HG03064 (cell line): Measurements from ENCODE around the gene CRYBG1.
"Not testable (repeated sequence)": the region's sequence is repeated elsewhere in the genome, so short reads cannot be mapped to it uniquely, and the experiment has no call there.

Experiments
- ATAC-seq: cut with Tn5 transposase; IDR thresholded peaks from one replicate; pipeline ENCODE4 v1.9.1; 2021; ENCODE audit warnings: low read depth; ENCODE audit not compliant: unreplicated experiment

CRYBG1 gene

DNA sequence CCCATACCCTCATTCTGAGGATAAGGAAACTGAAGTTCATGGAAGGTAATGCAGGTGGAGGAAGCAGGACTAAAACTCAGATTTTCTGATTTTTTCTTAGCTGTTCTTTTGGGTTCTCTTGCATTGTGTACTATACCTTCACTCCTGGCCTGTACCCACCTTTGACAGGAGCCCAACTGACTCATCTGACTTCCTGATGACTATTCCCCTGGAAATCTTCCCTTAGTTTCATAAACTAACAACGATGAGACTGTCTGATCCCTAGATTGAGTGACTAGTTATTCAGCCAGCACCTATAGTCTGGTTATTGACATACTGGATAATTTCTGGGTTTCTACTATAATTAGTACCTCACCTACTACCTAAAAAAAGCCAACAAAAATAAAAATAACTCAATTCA lies 10.1 kb downstream of the CRYBG1 start:
- no peak for ATAC-seq

DNA sequence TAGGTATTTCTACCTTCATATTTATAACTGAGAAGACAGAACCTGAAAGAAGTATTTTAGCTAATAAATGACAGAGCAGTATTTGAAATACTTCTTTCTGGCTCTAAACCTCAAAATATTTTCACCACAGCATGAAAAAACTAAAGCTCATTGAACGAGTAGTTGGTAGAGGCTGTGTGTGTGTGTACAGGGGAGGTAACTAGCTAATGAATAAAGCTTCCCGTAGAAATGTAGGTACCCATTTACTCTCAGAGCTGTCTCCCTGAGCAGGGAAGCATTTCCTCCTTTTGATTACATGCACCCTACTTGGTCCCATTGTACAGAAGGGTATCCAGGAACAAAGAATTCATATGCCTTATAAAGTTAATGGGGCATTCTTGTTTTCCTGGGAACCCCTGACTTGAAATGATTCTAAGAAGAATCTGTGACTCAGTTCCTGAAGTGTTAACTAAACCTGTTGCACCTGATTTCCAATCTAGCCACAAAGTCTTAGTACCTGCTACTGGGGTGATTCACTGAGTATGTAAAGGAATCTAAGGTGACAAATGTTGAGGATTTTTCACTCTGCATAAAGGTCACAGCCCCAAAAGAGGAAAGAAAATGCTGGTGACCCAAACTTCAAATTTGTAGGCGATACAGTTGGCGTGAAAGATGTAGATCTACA lies 12.5 kb downstream of the CRYBG1 start:
- no peak for ATAC-seq

DNA sequence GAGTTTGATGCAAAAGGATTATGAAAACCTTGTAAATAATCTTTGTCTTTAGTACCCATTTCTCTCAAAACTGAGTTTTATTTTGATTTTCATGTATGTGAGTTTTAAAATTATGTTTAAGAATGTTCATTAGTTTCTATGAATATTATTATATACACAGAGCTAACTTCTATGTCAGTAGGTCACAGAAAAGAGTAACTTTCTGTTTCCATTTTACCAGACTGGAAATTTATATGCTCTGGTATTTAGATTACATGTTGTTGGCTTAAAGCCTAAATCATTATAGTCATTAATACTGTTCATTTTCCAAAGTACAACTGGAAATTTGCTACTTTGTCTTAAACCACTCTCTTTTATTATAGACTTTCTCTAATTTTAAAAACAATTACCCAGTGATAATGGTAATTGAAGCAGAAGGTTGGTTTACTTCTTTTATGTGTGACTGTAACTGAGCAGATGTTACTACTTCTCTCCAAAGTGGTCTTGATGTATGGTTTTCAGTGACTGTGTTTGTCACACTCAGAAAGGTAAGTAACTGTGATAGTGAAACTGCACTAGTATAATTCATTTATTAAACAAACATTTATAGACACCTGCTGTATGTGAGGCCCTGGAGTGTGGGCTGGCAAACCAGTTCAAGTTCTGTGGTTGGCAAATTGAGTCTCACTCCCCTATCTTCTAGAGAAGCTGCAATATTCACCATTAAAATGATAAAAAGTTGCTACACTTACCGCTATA lies 13.2 kb downstream of the CRYBG1 start:
- no peak for ATAC-seq

DNA sequence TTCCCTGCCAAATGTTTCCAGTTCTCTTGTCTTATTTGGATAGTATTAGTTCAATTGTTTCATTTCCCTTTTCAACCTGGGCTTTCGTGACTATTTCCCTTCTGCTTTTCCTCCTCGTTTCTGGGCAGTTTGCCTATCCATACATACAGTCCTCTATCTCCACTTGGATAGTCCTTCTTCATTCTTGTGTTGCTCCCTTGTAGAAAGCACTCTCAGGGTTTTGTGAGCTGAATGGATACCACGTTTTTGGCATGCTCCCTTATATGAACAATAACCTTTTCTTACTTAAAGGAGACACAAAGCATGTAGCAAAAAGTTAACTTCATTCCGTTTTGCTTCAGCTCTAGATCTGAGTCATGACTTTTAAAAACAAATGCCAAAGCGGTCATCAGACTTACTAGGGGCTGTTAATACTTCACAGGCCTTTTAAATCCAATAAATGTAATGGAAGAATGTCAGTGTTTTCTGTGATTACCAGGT lies 16.6 kb downstream of the CRYBG1 start:
- ATAC-seq, result no peak

DNA sequence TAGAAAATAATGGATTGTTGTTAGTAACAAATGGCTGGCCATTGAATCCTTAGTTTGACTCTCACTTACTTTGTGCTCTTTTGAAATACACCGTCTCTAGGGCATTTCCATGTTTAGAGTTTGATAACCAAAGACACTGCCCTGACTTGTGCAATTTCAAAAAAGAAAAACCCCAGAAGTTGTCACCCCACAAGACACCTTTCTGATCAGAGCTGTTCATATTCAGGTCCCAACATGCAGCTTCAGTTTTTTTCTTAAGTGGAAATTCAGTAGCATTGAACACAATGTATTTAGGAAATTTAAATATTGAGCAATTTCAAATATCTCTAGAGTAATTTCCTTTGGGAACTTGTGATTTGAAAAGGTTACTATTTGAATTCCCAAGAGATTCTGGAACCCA lies 19.4 kb downstream of the CRYBG1 start:
- ATAC-seq, result no peak

DNA sequence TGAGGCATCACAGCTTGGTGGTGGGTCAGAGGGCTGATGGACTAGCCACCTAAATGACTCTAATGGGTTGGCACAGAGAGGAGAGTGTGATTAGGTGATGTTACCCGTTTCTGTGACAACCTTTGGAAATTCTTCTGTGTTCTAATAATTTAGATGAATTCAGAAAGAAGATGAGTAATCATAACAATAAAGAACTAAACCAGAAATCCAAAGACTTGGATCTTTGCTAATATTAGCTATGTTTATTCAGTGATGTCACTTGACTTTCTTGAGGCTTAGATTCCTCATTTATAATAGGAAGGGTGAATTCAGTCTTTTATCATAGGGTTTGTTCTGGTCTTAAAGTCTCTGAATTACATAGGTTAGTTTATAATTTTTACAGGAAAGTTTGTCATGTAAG lies 19.9 kb downstream of the CRYBG1 start:
- ATAC-seq, result no peak

DNA sequence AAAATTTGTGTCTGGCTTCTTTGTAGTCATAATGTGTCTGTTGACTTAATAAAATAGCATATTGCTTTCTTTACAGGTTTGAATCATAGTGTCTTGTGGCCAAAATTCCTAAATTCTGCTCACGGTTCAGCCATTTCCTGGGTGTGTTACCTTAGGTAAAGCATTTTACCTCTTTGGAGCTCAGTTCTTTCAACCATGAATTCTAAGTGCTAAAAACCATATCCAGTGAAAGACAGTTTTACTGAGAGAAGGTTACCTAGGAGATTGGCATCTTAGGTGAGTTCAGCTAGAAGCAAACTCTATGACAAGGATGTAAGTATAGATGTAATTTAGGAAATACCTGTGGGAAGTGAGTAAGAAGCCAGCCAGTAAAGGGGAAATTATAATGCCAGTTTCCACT lies 20.7 kb downstream of the CRYBG1 start:
- no peak for ATAC-seq

DNA sequence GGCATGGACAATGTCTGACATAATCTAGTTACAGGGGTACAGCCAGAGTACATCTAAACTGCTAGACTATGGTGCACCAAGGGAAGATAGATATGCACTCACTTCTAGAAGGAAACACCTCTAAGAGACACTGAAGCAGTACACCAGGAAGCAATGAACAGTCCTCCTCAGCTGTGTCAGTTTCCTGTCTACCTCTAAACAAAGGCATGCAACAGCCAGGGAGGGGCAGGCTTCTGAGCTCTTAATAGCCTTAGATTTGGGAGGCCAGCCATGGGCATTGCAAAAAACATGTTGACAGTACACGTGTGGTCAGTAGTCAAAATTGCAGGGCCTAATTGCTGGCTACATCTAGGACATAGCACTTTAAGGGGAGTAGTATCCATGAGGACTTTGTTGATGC lies 21.4 kb downstream of the CRYBG1 start:
- no peak for ATAC-seq

DNA sequence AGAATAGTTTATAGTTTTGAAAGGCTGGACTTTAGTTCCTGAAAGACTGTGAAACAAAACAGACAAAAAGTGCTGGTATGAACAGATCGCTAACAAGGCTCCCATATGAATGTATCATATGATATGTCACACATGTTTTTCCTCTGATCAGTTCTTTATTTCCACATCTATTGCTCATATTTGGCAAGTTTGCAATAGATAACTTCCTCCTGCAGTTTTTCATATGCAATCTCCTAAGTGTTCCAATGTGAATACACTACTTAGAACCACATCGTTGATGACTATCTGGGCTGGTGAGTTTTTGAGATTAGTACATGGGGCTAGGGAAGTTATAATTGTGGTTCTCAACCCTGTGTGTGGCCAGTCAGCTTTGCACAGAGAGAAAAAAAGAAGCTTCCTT lies 23.1 kb downstream of the CRYBG1 start:
- ATAC-seq, result no peak

DNA sequence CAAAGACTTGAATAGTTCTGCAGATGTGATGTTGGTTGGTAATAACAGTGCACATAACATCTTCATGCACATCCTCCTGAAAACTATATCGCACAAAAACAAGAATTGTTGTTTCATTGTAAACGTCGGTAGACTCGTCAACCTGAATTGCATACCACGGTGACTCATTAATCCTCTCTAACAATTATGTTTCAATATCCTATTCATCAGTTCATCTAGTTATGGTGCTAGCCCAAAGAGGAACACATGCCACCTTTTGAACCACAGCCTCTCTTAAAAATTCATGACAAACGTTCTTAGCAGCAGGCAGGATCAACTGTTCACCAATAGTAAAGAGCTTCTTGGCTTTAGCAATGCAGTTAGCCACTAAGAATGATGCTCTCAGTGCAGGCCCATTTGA lies 25.0 kb downstream of the CRYBG1 start:
- ATAC-seq, result no peak

DNA sequence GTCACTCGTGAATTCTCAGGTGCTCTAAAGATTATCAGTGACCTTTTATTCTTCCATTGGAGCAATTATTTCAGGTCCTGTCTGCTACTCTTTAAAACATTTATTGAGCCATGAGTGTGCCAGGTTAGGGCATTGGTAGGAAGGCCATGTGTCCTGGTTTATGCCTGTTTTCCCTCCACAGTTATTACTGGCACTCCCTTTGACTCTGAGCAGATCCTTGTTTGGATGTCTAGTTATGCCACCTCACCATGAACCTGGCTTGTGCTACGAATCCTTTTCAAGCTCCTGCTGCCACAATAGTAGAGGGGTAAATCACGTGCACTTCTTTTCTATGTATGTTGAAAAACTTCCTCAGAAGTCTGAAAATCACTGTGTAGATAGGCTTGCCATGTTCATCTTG lies 27.4 kb downstream of the CRYBG1 start:
- no peak for ATAC-seq

DNA sequence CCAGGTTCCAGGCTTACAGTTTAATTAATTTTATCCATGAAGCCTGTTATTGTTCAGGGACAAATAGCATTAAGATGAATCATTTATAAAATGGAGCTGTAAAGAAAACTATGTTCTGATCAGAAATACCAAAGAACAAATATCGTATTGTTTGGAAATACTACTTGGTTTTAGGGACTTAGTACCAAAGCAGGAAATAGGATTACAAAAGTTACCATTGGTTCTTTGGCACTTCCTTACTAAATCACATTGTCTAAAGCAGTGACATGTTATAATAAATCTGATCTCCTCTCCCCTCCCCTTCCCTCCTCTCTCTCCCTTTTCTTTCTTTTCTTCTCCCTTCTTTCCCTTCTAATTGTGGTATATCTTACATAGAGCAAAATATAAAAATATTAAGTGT lies 29.6 kb downstream of the CRYBG1 start:
- no peak for ATAC-seq

DNA sequence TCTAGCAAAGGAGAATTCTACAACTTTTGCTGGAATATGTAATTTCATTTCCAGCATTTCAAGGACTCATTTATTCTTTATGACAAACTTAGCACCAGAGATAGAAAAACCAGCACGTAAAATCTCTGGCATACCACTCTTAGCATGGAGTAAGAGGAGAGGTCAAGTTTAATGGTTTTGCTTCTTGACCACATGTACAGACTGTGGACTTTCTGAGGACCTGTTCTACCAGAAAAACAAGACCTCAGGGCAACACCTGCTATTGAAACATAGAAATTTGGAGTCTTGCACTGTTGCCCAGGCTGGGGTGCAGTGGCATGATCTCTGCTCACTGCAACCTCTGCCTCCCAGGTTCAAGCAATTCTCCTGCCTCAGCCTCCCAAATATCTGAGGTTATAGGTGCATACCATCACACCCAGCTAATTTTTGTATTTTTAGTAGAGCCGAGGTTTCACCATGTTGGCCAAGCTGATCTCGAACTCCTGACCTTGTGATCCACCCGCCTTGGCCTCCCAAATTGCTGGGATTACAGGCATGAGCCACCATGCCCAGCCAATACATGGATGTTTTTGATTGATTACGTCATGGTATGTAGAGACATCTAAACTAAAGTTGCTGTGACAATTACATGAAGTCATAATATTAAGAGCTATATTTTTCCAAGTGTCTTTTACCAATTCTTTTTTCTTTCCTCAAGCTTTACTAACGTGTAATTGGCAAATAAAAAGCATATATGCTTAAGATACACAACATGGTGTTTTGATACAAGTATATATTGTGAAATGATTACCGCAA lies 36.1 kb downstream of the CRYBG1 start:
- no peak for ATAC-seq

DNA sequence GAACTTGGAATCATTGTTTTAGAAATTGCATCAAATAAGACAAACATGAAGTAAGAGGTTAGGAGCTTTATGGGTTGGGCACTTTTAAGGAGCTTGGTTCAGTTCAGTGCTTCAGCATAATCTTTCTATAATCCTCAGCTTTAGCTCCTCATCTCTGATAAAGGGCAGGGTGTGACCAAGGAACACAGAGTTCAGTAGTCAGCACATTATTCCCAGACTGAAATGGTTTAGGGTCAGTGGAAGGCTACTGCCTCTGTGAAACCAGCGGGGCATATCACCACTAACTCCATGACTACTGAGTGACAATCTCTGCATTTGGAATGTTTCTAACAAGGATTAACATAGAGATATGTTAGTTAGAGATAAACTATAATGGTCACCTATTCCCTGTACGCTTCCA lies 36.9 kb downstream of the CRYBG1 start:
- ATAC-seq, result no peak

DNA sequence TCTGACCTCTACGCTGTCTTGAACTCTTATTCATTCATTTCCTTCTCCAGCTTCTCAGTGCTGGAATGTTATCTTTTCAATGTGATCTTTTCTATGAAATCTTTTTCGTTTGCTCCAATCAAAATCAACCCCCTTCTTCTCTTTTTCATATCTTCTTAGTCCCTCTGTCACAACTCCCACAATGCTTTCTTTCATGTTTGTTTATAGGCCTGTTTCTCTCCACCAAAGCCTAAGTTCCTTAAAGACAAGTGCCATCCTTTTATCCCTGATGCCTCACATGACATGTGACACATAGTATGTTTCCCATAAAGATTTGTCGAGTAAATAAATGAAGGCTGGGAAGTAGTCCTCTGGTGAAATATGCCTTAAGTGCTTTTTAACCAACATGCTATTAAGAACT lies 38.1 kb downstream of the CRYBG1 start:
- no peak for ATAC-seq

DNA sequence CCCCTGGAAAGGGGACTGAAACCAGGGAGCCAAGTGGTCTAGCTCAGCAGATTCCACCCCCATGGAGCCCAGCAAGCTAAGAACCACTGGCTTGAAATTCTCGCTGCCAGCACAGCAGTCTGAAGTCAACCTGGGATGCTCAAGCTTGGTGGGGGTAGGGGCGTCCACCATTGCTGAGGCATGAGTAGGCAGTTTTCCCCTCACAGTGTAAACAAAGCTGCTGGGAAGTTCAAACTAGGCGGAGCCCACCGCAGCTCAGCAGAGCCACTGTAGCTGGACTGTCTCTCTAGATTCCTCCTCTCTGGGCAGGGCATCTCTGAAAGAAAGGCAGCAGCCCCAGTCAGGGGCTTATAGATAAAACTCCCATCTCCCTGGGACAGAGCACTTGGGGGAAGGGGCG lies 44.5 kb downstream of the CRYBG1 start:
- ATAC-seq, result not testable (repeated sequence)

DNA sequence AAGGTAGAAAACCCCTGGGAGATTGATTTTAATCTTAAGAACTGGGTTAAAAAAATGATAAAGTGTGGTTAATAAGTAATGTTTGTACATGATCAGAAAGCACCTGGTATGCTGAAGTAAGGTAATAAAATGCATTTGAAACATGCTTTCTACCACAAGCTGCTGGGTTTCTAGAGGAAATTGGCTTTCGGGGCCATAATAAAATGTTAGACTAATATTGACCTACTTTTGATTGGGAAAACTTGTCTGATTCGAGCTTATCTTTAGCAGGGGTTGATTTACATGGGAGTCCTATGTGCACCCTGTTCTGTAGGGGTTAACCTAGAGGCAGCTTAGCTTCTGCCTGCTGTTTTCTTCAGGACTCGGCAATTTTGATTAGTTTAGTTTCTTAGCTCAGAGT lies 50.5 kb downstream of the CRYBG1 start:
- no peak for ATAC-seq

DNA sequence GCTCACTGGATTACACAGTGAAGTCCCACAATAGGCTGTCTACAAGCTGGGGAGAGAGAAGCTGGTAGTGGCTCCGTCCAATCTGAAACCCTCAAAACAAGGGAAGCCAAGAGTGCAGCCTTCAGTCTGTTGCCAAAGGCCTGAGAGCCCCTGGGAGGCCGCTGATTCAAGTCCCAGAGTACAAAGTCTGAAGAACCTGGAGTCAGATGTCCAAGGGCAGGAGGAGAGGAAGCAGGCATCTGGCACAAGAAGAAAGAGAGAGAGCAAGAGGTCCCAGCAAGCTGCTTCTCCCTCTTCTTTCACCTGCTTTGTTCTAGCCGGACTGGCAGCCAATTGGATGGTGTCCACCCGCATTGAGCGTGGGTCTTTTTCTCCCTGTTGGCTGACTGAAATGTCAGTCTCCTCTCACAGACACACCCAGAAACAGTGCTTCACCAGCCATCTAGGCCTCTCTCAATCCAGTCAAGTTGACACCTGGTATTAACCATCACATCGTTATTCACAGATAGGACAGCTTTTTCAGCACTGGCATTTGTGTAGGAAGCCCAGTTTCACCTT lies 51.2 kb downstream of the CRYBG1 start:
- ATAC-seq, result no peak

DNA sequence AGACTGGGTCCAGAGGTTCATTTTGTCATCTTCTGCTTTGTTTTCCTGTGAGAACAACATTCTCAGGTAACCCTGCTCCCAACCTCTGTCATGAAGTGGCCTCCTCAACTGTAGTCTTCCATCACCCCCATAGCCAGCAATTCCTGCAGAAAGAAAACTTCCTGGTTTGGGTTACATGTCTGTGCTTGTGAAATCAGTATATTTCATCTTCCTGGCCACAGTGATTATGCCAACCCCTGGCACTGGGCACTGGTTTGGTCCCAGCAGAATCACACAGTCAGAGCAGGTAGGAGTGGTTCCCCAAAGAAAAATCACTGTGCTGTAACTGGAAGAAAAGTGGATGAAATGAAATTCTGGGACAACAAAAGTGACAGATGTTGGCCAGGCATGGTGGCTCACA lies 52.5 kb downstream of the CRYBG1 start:
- ATAC-seq, result no peak

DNA sequence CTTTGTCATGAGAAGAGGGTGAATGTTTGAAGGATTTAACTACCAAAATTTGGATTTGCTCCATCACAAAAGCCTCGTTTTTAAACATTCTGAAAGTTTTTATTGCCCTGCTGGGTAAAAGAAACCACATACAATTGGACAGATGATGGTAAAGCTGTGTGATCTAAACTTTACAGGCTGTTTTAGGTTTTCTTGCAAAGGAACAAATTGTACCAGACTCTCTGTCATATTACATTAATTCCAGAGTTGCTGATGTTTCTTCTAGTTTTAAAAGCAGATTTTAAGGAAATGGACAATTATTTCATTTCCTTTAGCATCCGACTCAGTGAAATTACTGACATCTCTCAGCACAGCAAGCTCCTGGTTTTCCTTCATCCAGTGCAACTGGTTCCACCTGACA lies 53.2 kb downstream of the CRYBG1 start:
- no peak for ATAC-seq

DNA sequence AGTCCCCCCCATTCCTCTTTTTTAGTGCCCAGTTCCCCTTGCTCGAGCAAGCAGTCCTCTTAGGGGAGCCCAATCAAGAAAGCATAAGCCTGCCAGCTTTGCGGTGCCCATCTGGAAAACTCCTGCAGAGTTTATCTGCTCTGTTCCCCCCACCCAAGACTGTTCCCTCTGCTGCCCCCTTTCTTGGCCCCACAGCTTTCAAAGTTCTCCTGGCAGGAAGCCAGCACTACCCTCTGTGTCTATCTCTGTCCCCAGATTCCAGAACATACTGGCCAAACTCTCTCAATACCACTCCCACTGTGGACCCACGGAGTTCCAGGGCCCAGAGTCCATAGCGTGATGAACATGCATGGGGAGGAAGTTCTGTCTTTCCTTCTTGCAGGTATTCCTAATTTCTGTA lies 55.4 kb downstream of the CRYBG1 start:
- ATAC-seq, result no peak
